HG03095 (cell line): ENCODE data around the gene UBE2G2.

Experiments used
- ATAC-seq: cut with Tn5 transposase; IDR thresholded peaks from one replicate; pipeline ENCODE4 v1.9.1; 2021; ENCODE audit warnings: moderate library complexity; ENCODE audit not compliant: unreplicated experiment

Gene UBE2G2

DNA sequence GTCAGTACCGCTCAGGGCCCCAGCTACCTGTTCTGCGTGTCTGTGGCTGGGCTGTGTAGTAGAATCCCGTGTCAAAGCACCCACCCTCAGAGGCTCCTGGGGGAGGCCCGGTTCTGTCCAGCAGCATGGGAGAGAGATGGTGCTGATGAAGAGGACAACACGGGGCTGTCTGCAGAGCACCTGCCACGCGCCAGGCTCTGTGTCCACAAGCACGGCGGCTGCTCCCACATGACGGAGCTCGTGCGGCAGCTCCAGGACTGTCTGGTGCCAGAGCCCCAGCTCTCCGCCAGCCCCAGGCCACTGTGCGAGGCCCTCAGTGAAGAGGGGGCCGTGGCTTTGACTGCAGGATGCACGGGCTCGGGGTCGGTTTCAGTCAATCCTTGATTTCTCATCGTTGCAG, 48.3 kb downstream of the UBE2G2 start:
- no peak for ATAC-seq

DNA sequence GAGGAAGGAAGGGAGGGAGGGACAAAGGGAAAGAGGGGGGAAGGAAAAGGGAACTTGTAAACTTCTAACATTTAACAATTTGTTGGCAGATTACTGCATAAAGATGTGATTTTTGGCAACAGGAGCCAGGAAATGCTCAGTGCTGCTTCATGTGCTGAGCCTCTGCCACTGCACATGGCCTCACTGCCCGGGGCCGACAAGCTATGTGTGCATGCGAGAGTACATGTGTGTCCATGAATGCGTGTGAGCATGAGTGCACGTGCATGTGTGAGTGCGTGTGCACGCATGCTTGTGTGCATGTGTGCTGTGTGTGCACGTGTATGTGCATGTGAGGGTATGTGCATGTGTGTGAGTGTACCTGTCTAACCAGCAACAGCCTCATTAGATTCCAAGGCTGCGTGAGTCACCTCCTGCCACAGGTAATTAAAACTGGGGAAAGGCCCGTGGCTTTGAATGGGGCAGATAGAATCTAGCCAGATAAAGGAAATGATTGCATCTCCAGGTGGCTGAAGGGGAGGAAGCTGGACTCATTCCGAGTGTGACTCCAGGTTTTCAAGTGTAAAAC, 48.9 kb downstream of the UBE2G2 start:
- no peak for ATAC-seq

DNA sequence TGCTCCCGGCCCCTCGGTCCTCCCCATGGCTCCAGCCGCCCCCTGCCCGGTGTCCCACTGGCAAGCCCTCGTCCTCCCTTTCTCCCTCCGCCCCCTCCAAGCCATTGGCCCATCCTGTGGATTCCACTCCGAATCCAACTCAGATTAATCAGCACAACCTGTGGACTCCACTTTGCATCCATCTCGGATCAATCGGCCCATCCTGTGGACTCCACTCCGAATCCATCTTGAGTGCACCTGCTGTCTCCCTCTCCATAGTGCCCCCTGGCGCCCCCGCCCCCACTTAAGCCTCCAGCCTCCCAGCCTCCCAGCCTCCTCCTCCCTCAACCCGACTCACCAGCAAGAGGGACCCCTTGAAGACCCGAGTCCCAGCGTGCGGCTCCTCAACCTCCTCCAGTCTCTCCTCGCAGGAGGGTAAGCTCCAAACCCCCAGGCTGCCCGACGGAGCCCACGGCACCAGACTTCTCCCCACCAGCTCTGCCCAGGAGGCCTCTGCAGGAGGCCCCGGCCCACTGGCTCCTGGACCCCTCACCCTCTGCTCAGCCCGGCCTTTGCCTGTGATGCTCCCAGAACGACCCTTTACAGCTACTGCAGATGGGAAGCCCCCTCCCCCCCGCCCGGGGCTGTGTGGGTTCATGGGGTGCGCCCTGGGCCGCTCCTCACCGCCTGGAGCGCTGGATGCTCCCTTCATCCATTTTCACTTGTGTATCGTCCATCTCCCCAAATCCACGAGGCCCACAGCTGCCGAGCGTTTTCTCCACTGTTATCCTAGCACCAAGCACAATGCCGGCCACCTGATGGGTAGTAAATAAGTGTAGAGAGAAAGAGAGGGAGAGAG, 49.6 kb downstream of the UBE2G2 start:
- no peak for ATAC-seq

DNA sequence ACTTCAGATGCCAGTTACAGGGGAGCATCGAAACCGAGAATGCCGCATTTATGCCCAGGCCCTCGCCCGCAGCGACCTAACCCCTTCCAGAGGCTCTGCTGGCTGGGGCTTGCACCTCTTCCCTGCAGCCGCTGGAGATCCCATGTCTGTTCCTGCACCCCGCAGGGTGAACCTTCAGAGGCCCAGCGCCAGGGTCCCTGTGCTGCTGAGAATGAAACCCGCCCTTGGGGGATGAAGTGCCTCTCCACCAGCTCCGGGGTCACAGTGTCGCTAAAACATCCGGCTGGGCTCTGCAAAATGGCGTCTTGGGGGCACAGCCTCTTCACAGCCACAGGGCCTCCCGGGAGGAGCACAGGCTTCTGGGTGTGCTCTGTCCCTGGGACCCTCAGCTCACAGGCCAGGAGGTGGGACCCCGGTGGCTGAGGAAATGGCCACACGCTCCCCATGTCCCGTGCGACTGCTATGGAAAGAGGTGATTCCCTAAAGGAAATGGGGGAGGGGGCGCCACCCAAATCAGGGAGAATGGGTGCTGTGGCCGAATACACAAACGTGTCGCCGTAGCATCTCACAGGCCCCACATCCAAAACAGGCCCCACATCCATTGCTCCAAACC, 50.3 kb downstream of the UBE2G2 start:
- ATAC-seq = no peak

DNA sequence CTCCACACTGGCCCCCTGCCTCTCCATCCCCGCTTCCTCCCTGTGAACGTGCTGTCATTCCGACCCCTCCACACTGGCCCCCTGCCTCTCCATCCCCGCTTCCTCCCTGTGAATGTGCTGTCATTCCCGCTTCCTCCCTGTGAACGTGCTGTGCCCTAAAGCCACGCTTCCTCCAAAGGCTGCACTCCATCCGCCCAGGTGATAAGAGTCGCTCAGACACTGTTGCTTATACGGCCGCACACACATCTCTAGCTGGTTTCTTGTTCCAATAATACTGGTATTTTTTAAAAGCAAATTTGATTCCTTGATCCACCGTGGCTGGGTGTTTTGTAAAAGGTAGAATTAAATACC, 51.0 kb downstream of the UBE2G2 start:
- no peak for ATAC-seq

DNA sequence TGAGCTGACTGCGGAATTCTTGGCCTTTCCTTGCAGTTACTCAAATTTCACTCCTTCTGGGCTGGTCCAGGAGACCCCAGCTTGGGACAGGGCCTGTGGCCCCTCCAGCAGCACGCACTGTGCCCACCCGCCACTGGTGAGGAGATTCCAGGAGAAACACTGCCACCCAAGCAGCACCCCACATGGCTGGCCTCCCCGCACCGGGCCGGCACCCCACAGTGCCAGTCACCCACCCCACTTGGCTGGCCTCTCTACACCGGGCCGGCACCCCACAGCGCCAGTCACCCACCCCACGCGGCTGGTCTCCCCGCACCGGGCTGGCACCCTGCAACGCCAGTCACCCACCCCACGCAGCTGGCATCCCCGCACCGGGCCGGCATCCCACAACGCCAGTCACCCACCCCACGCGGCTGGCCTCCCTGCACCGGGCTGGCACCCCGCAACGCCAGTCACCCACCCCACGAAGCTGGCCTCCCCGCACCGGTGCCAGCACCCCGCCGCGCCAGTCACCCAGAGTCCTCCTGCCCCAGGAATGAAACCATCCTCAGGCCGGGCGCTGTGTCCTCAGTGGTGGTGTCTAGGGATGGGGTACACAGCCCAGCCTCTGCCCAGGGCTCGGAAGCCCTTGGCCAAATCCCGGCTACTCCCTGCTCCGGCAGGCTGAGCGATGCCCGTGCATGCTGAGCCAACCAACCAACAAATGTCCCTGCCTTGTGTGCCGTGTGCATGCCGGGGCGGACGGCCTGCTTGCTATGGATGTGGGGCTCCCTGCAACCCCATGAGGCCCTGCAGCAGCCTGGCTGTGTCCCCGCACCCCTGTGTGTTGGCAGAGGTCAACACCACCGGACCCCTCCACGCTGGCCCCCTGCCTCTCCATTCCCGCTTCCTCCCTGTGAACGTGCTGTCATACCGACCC, 51.6 kb downstream of the UBE2G2 start:
- no peak for ATAC-seq

DNA sequence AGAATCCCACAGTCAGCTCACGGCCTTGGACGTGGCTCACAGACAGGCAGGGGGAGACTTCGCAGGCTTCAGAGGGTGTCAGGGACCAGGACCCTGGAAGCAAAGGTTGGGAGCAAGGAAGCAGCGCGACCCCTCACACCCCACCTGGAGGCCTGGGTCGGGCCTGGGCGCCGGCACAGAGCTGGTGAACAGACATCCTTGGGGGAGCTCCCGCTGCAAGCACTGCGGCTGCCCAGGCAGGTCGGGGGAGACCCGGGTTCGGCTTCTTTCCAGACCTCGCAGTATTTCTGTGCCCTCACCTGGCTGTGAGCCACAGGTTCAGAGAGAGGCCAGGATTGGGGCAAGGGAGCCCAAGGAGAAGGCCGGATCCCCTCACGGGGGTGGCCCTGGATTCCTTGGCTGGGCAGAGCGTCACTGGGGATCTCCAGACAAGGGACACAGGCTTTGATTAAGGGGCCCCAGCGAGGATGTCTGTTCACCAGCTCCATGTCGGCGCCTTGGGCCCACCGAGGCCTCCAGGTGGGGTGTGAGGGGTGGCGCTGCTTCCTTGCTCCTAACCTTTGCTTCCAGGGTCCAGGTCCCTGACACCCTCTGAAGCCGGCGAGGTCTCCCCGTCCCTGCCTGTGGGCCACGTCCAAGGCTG, 52.4 kb downstream of the UBE2G2 start:
- no peak for ATAC-seq

DNA sequence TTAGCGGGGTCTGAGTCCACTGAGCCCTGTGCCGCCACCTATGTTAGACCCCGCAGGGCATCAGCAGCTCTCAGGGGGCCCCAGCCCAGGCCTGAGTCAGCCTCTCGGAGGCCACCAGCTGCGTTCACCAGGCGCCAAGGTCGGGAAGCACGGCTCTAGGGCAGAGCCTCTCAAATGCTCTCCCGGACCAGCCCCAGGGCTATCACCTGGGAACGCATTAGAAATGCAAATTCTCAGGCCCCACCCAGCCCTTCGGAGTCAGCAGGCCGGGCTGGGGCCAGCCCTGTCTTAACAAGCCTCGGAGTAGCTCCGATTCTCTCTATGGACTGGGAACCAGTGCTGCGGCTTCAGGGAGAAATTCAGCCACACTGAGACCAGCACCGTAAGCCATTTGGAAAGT, 53.0 kb downstream of the UBE2G2 start:
- ATAC-seq = no peak

DNA sequence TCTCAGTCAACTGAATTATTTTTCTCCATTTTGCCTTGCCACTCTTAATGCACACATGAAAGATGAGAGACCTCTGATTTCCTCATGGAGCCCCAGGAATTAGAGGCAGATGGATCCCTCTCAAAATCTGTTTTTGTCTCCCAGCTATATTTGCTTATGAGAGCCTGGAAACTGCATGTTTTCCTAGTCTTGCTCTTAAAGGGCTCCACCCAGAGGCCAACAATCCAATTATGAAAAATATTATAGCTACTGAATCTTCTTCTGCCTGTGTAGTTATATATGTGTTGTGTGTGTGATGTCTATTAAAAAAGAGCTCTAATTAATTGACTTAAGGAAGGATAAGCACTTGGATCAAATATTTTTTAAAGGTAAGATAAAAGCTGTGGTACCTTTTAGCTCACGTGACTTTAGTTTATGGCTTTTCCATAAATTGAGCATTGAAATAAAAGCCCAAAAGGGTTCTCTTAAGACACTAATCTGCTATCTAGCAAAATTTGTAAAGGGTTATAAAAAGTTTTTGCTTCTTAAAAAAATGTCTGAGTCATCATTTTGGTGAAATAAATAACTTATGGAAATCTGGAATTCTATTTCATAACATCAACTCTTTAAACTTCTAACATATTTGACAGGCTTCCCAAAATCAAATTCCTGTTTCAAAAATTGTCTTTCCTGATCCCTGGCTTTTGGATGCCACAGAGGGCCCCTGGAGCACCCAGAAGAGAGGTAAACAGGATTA, 59.0 kb downstream of the UBE2G2 start:
- no peak for ATAC-seq

DNA sequence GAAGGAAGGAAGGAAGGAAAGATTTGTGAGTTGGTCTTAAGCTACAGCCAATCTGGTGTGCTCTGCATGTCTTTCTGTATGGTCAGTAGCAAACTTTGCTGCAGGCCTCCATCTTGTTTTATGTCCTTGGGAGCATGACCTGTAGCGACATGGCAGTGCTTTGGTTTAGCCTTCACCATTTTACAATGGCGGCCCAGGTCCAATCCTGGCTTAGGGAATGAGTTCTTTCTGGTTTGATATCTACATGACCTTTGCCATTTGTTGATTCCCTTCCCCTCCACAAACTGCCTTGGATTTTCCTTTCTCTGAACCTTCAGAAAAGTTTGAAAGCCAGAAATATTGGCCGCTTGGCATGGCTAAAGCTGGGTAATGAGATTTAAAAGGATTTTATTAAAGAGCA, 59.7 kb downstream of the UBE2G2 start:
- no peak for ATAC-seq

DNA sequence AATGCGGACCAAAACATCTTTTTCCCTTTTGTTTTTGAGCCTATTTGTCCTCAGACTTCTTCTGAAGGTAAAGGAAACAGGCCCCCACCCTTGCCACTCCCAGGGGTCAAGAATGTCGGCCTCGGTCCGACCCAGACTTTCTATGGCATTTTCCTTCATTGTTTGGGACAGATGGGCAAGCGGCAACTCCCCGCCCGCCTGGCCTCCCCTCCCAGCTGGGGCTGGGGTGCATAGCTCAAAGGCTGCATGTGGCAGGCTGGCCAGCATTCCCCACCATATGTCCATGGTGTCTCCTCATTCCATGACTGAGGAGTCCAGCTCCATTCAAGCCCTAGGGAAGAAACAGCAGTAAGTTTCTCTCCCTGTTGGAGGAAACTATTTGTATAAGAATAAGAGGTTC, 60.9 kb downstream of the UBE2G2 start:
- ATAC-seq = no peak

DNA sequence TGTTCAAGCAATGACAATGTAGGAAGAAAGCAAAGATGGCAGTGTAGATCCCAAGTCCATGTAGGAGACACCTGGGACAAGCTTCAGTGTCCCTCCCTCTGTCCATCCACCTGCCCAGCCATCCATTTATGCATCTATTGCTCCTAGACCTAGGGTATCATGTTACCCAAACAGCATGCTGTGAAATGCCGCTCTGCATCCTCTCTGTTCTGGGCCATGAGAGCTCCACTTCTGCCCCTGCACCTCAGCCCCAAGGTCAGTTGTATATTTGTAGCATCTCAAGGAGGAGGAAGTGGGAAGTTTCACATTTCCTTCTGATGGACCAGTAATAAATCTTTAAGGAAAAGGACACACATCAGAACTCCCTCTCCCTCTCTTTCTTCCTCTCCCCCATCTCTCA, 62.3 kb downstream of the UBE2G2 start:
- ATAC-seq = no peak

DNA sequence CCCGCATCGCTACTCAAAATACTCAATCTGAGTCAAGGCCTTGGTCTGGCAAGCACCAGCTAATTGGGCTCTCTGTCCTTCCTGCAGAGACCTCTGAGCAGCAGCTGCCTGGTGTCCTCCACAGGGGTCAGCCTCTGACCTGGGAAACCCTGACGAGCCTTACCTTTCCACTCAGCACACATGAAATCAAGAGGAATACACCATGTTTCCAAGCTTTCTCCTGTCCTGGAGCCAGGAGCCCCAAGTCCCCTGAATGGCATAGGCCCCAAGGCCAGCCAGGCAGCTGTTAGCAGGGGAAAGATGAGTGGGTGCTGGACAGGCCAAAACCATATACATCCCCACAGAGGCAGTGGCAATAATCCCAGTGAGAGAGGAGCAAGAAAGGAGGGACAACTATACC, 63.0 kb downstream of the UBE2G2 start:
- ATAC-seq = no peak

DNA sequence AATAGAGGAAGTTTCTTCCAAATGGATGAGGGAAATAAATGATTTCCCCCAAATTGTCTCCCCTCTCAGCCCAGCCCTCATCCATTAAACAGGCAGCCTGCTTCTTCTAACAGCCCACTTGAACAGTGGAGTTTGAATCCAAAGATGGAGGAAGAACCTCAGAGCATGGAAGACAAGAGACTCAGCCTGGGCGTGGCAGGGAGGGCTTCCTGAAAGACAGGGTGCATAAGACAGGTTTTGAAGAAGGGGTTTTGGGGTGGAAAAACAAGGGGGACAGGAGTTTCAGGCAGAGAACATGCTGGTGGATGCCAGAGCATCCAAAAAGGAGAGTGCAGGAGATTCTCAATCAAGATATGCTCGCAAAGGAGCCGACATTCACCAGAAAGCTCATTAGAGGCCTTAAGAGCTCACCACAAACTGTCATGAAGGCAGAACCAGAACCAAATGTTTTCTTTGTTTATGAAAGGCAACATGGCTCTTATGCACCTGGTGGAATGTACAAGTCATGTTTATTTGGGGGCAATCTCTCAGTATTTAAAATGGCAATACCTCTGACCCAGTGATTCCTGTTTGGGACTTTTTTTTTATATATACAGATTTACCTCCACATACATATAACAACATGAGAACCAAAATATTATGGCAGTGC, 63.8 kb downstream of the UBE2G2 start:
- no peak for ATAC-seq

DNA sequence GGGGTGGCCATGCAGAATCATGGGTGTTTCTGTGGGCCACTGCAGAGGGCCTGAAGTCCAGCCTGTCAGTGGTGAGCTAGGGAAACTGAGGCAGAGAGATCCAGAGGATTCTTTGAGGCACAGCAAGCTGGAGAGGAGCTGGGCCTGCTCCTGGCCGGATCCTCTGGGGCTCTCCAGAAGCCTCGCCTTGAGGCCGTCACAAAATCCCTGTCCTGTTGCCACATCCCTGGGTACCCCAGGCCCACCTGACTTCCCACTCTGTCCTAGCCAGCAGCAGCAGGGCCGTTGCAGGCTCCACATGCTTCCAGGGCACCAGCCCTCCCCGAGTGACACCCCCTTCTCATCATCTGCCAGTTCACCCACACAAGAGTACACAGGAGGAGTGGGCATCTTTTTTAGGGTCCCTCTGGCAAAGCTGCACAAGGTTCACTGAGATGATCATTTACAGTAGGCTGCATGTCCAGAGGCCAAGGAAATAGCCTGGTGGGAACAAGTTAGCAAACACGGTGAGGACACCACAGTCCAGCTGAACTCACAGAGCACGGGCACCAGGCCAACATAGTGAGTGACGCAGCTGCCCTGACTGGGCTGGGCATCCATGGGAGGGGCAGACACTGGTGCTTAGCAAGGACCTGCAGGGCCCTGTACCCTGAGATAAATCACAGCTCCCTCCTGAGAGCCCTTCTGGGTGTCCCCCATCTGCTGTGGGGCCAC, 65.2 kb downstream of the UBE2G2 start:
- no peak for ATAC-seq

DNA sequence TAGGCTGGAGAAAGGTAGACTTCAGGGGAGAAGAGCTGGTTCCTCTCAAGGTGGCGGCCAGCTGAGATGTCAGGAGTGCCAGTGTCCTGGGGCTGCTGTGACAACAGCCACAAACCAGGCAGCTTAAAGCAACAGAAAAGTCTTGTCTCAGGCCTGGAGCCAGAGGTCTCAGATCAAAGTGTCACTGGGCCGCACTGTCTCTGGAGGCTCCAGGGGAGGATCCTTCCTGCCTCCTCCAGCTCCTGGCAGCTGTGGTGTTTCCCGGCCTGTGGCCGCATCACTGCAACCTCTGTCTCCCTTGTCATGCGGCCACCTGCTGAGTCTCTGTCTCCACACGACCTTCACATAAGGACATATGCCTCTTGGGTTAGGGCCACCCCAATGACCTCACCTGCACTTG, 65.8 kb downstream of the UBE2G2 start:
- no peak for ATAC-seq

DNA sequence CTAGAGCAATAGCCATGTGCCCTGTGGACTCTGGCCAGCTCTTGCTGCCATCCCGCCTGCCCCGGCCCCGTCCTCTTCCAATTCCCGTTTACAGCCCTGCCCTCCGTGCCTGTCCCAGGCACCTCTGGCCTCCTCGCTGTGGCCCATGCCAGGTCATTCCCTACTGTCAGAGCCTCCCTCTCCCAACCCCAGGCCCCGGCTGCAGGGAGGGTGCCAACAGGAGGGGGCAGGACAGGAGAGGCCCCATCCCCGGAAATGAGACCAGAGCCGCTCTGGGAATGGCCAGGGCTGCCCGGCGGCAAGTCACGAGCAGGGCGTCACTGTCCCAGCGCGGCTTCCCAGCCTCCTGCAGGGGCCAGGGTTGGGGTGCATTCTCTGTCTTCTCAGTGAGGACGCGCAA, 66.8 kb downstream of the UBE2G2 start:
- no peak for ATAC-seq

DNA sequence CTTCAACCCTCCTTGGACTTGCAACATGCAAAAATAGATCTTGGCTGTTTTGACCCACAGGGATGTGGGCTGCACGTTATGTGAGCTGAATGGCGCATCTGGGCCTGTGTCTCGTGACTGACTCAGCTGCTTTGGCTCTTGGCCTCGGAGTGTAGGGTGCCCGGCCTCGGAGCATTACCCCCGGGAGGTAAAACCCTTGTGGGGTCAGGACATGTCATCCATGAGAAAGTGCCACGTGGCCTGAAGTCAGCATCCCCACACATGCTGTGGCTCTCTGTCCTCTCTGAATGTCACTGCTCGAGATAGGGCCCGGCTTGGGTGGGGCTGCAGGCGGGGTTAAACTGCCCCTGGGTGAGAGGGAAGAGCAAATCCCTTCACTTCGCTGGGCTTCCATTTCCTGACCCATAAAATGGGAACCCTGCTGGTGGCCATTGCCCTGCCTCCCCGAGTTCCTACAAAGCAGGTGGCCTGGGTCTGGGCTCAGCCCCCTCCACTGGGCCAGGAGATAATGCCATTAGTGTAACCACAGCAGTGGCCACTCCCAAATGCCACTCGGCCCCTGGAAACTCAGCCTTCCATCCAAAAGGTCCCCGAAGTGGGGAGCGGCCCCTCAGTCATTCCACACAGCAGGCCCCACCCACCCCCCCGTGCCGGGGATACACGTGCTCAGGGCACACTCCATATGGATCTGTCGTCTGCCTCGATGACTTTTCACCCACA, 67.4 kb downstream of the UBE2G2 start:
- no peak for ATAC-seq

DNA sequence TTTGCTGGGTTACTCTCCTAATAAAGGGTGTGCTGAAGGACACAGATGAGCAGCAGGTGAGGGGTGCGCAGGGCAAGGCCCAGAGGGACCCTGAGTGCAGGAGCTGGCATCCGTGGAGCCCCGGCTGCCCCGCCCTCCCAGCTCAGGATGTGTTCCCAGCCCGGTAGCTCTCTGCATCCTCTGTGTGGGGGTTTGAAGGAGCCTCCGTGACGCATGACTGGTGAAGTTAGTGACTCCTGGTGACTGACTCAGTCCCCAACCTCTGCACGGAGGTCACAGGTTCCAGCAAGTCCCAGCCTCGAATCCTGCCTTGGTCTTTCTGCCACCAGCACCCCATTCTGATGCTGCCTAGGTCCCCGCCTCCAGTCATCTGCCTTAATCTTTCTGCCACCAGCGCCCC, 68.7 kb downstream of the UBE2G2 start:
- no peak for ATAC-seq
